Left ventricle myocardium superior (tissue), 1 donor: Measurements from ENCODE around the gene HDAC9. TPM values are rescaled to one million over a fixed set of nuclear protein-coding genes. Genes with fewer than 3 reads are reported as not detected.
A peak's percentile ranks its signal among the peaks of the same experiment; 100 is the strongest.

Experiments
- ATAC-seq: fragments of 200-7000 bp; cut with Tn5 transposase; one replicate; pipeline ENCODE4 v1.9.1; 2020; ENCODE audit warnings: mild to moderate bottlenecking, moderate library complexity
- DNase-seq: peaks from one replicate; pipeline ENCODE4 v3.0.0-alpha.2; 2020
- intact Hi-C: fragments of 100-400 bp; cut with micrococcal nuclease; formaldehyde crosslinking; loops from one replicate; pipeline ENCODE4 v1.11.0; 2022
- long read RNA-seq: library from polyadenylated mRNA; unstranded; transcript quantifications from one replicate; pipeline ENCODE4 v2.0.0, GENCODE V29; 2021
- total RNA-seq: library from RNA; stranded (reverse); fragmentation: NEBNext Ultra II Directional; extraction: Animal tissue kit (Norgen Biotek cat#: 25700); gene quantifications from one replicate; pipeline ENCODE4 v1.2.1, GENCODE V29; 2021
- donor health status: DM: no; HTN: yes; CAD: no; lungs with severe emphysema.

The HDAC9 gene
- total RNA-seq: 30.7 TPM
- long read RNA-seq, full-length matches to known transcripts: 1 of 18 reads
- long read RNA-seq, partial matches to known transcripts: 6 of 18 reads
- long read RNA-seq, other reads (novel, unspliced or antisense): 11 of 18 reads

- intact Hi-C loops: loop anchor here (10.0 kb wide), 1 partner anchor 141 kb away; no protein-coding TSS in a partner anchor
- ATAC-seq: peak; percentile 93
- peak; percentile 34 for DNase-seq
Observed at GRCh38 chr7:18495412-18496340, at the start of gene HDAC9. Gene HDAC9 (plus strand): TSS chr7:18495749. CDS start chr7:18496303, 554 bp downstream.

GRCh38 chr7:18445916-18446520, 49.5 kb upstream of the HDAC9 start:
- peak; percentile 67 for ATAC-seq
- intact Hi-C loops: no loop called here
- no peak for DNase-seq

- no peak for ATAC-seq
- no peak for DNase-seq
- intact Hi-C loops: no loop called here
Observed at GRCh38 chr7:18450019-18450418, 45.5 kb upstream of the HDAC9 start.

GRCh38 chr7:18455606-18456005, 39.9 kb upstream of the HDAC9 start:
- intact Hi-C loops: no loop called here
- DNase-seq (no peak), ATAC-seq (no peak)

GRCh38 chr7:18457832-18458231, 37.7 kb upstream of the HDAC9 start:
- DNase-seq: no peak
- peak; percentile 66 for ATAC-seq
- intact Hi-C loops: no loop called here

- DNase-seq: no peak
- ATAC-seq: peak; percentile 28
- intact Hi-C loops: no loop called here
Observed at GRCh38 chr7:18458830-18459229, 36.7 kb upstream of the HDAC9 start.

- no peak for DNase-seq
- intact Hi-C loops: no loop called here
- no peak for ATAC-seq
Observed at GRCh38 chr7:18459484-18460245, 35.9 kb upstream of the HDAC9 start.

- DNase-seq: no peak
- no peak for ATAC-seq
- intact Hi-C loops: no loop called here
Observed at GRCh38 chr7:18461785-18462467, 33.6 kb upstream of the HDAC9 start.

- ATAC-seq (no peak), DNase-seq (no peak)
- intact Hi-C loops: no loop called here
Observed at GRCh38 chr7:18464830-18465229, 30.7 kb upstream of the HDAC9 start.

- intact Hi-C loops: no loop called here
- DNase-seq (no peak), ATAC-seq (no peak)
Observed at GRCh38 chr7:18467011-18467410, 28.5 kb upstream of the HDAC9 start.

- intact Hi-C loops: no loop called here
- no peak for ATAC-seq
- DNase-seq: no peak
Observed at GRCh38 chr7:18468795-18469194, 26.8 kb upstream of the HDAC9 start.

GRCh38 chr7:18469316-18469715, 26.2 kb upstream of the HDAC9 start:
- no peak for DNase-seq
- ATAC-seq: no peak
- intact Hi-C loops: no loop called here

- intact Hi-C loops: no loop called here
- ATAC-seq (peak; percentile 75), DNase-seq (no peak)
Observed at GRCh38 chr7:18471476-18472160, 23.9 kb upstream of the HDAC9 start.

GRCh38 chr7:18472161-18472483, 23.4 kb upstream of the HDAC9 start:
- DNase-seq (no peak), ATAC-seq (no peak)
- intact Hi-C loops: no loop called here

- DNase-seq: no peak
- intact Hi-C loops: no loop called here
- ATAC-seq: no peak
Observed at GRCh38 chr7:18473119-18473518, 22.4 kb upstream of the HDAC9 start.

GRCh38 chr7:18474944-18475343, 20.6 kb upstream of the HDAC9 start:
- intact Hi-C loops: no loop called here
- DNase-seq: no peak
- ATAC-seq: no peak

- no peak for DNase-seq
- intact Hi-C loops: no loop called here
Observed at GRCh38 chr7:18475488-18475887, 20.1 kb upstream of the HDAC9 start.

GRCh38 chr7:18481776-18482175, 13.8 kb upstream of the HDAC9 start:
- intact Hi-C loops: no loop called here
- no peak for ATAC-seq
- DNase-seq: no peak

More at GRCh38 chr7:18475488-18475887, 20.1 kb upstream of the HDAC9 start:
- no peak for ATAC-seq

- intact Hi-C loops: no loop called here
- no peak for ATAC-seq
- no peak for DNase-seq
Observed at GRCh38 chr7:18488049-18488448, 7.5 kb upstream of the HDAC9 start.
